ENCODE results near the gene HS3ST6. TPM values are rescaled to one million over a fixed set of nuclear protein-coding genes. Genes with fewer than 3 reads are reported as not detected.

HS3ST6 gene
- total and polyA plus RNA-seq, 2 experiments from 2014 or later, result not detected

GRCh38 chr16:1912215-1912543 lies 6.0 kb downstream of the HS3ST6 start:
- no peak overlapping the region for H3K4me3 ChIP-seq
- no peaks in the 10 kb centered on the region for H3K36me3 ChIP-seq (ENCODE audit: low read depth)
- no peaks in the 10 kb centered on the region for H3K9me2 ChIP-seq (ENCODE audit: insufficient read depth)
- no peak overlapping the region for H2AFZ ChIP-seq
- H3K4me1 ChIP-seq (ENCODE audit: insufficient read depth), result no peaks in the 10 kb centered on the region
- no peaks in the 10 kb centered on the region for H3K9me3 ChIP-seq (ENCODE audit: low read depth)
- in situ Hi-C loops (cut with MboI), result no loop called here
- no peak overlapping the region for H3K27ac ChIP-seq
- TF ChIP-seq EZH2 (IDR thresholded peaks at IDR 0.05; ENCODE audit: insufficient read depth, poor library complexity, severe bottlenecking) (no peak), EZH2phosphoT487 (IDR thresholded peaks at IDR 0.05; ENCODE audit: insufficient read depth, low read depth) (no peak)
- H3F3A ChIP-seq (ENCODE audit: insufficient read depth), result no peaks in the 10 kb centered on the region
- no peaks in the 10 kb centered on the region for H3K79me2 ChIP-seq (ENCODE audit: insufficient read depth)
- H3K4me2 ChIP-seq (ENCODE audit: unreplicated experiment), result no peak overlapping the region
- WGBS, 2 experiments (ENCODE audit: low coverage in 1 of 2, low lambda C conversion rate in 2 of 2, missing lambda C conversion rate in 2 of 2), result 82 to 86% methylated on average over 13 to 17 of the region's 17 CpGs
- H3K9ac ChIP-seq, result no peak overlapping the region
- H3K27me3 ChIP-seq (replicated peaks; ENCODE audit: insufficient read depth), result peaks cover 17% of the 10 kb centered on the region
- DNase-seq, result no peak
- H4K20me1 ChIP-seq (ENCODE audit: insufficient read depth), result no peaks in the 10 kb centered on the region

GRCh38 chr16:1911467-1912214 lies 6.6 kb downstream of the HS3ST6 start:
- WGBS, 2 experiments (ENCODE audit: low coverage in 1 of 2, low lambda C conversion rate in 2 of 2, missing lambda C conversion rate in 2 of 2), result 88 to 90% methylated on average over 58 to 59 of the region's 59 CpGs
- DNase-seq, result no peak
- no peaks in the 10 kb centered on the region for H3K9me3 ChIP-seq (ENCODE audit: low read depth)
- H3K4me3 ChIP-seq, result no peak overlapping the region
- H3K9ac ChIP-seq, result no peak overlapping the region
- H3F3A ChIP-seq (ENCODE audit: insufficient read depth), result no peaks in the 10 kb centered on the region
- peaks cover 17% of the 10 kb centered on the region for H3K27me3 ChIP-seq (replicated peaks; ENCODE audit: insufficient read depth)
- H4K20me1 ChIP-seq (ENCODE audit: insufficient read depth), result no peaks in the 10 kb centered on the region
- no peak overlapping the region for H2AFZ ChIP-seq
- no peaks in the 10 kb centered on the region for H3K9me2 ChIP-seq (ENCODE audit: insufficient read depth)
- no peaks in the 10 kb centered on the region for H3K36me3 ChIP-seq (ENCODE audit: low read depth)
- in situ Hi-C loops (cut with MboI), result no loop called here
- no peak overlapping the region for H3K4me2 ChIP-seq (ENCODE audit: unreplicated experiment)
- H3K27ac ChIP-seq, result no peak overlapping the region
- no peaks in the 10 kb centered on the region for H3K79me2 ChIP-seq (ENCODE audit: insufficient read depth)
- no peaks in the 10 kb centered on the region for H3K4me1 ChIP-seq (ENCODE audit: insufficient read depth)
- TF ChIP-seq EZH2phosphoT487 (IDR thresholded peaks at IDR 0.05; ENCODE audit: insufficient read depth, low read depth) (no peak), EZH2 (IDR thresholded peaks at IDR 0.05; ENCODE audit: insufficient read depth, poor library complexity, severe bottlenecking) (no peak)

GRCh38 chr16:1909561-1910231 lies 8.5 kb downstream of the HS3ST6 start:
- Histone ChIP-seq H3K36me3 (ENCODE audit: low read depth) (no peaks in the 10 kb centered on the region), H3K9me3 (ENCODE audit: low read depth) (no peaks in the 10 kb centered on the region), H3K4me3 (no peak overlapping the region), H3K4me2 (ENCODE audit: unreplicated experiment) (no peak overlapping the region), H2AFZ (no peak overlapping the region), H3K79me2 (ENCODE audit: insufficient read depth) (no peaks in the 10 kb centered on the region), H4K20me1 (ENCODE audit: insufficient read depth) (no peaks in the 10 kb centered on the region), H3K27ac (no peak overlapping the region), H3K9ac (no peak overlapping the region), H3K27me3 (replicated peaks; ENCODE audit: insufficient read depth) (peaks cover 22% of the 10 kb centered on the region), H3K9me2 (ENCODE audit: insufficient read depth) (no peaks in the 10 kb centered on the region), H3K4me1 (ENCODE audit: insufficient read depth) (no peaks in the 10 kb centered on the region), H3F3A (ENCODE audit: insufficient read depth) (no peaks in the 10 kb centered on the region)
- in situ Hi-C loops (cut with MboI), result no loop called here
- no peak for TF ChIP-seq EZH2 (IDR thresholded peaks at IDR 0.05; ENCODE audit: insufficient read depth, poor library complexity, severe bottlenecking)
- WGBS, 2 experiments (ENCODE audit: low coverage in 1 of 2, low lambda C conversion rate in 2 of 2, missing lambda C conversion rate in 2 of 2), result 71 to 75% methylated on average over 15 to 18 of the region's 18 CpGs
- no peak for DNase-seq

GRCh38 chr16:1908983-1909382 lies 9.2 kb downstream of the HS3ST6 start:
- no peak overlapping the region for H3K4me2 ChIP-seq (ENCODE audit: unreplicated experiment)
- in situ Hi-C loops (cut with MboI), result no loop called here
- H3K9me3 ChIP-seq (ENCODE audit: low read depth), result no peaks in the 10 kb centered on the region
- no peak overlapping the region for H3K4me3 ChIP-seq
- no peak overlapping the region for H3K9ac ChIP-seq
- no peaks in the 10 kb centered on the region for H3K9me2 ChIP-seq (ENCODE audit: insufficient read depth)
- no peak for DNase-seq
- WGBS, 2 experiments (ENCODE audit: low coverage in 1 of 2, low lambda C conversion rate in 2 of 2, missing lambda C conversion rate in 2 of 2), result 39 to 48% methylated on average over 8 to 9 of the region's 9 CpGs
- TF ChIP-seq EZH2 (IDR thresholded peaks at IDR 0.05; ENCODE audit: insufficient read depth, poor library complexity, severe bottlenecking) (no peak), EZH2phosphoT487 (IDR thresholded peaks at IDR 0.05; ENCODE audit: insufficient read depth, low read depth) (no peak)
- H3K27ac ChIP-seq, result no peak overlapping the region
- no peaks in the 10 kb centered on the region for H3K36me3 ChIP-seq (ENCODE audit: low read depth)
- H3K4me1 ChIP-seq (ENCODE audit: insufficient read depth), result no peaks in the 10 kb centered on the region
- peaks cover 28% of the 10 kb centered on the region for H3K27me3 ChIP-seq (replicated peaks; ENCODE audit: insufficient read depth)
- H3K79me2 ChIP-seq (ENCODE audit: insufficient read depth), result no peaks in the 10 kb centered on the region
- no peaks in the 10 kb centered on the region for H3F3A ChIP-seq (ENCODE audit: insufficient read depth)
- no peaks in the 10 kb centered on the region for H4K20me1 ChIP-seq (ENCODE audit: insufficient read depth)
- H2AFZ ChIP-seq, result no peak overlapping the region

Measured in GM23248 (cell line).